IMR-90 (cell line): ENCODE results near the gene RPN1.

Source experiments
- BHLHE40 ChIP-seq: fragments of 150-350 bp; IDR thresholded peaks from 2 replicates; pipeline ENCODE4 v1.6.1; 2016; ENCODE audit warnings: mild to moderate bottlenecking, low read depth, low read length
- CEBPB ChIP-seq: IDR thresholded peaks from 2 replicates; pipeline ENCODE4 v1.6.1; 2012; ENCODE audit warnings: low read depth, low read length, improper control_type of control experiment
- POLR2A ChIP-seq: IDR thresholded peaks from 2 replicates; pipeline ENCODE4 v1.6.1; 2012; ENCODE audit warnings: mild to moderate bottlenecking, low read depth, low read length
- RFX5 ChIP-seq: IDR thresholded peaks from 2 replicates; pipeline ENCODE4 v1.8.0; 2012; ENCODE audit warnings: low read depth, mild to moderate bottlenecking, low read length, moderate library complexity
- TF ChIP-seq, protein P1 (sequence below): conservative IDR thresholded peaks from 2 replicates; pipeline ENCODE4 v1.5.1; 2012; ENCODE audit warnings: mild to moderate bottlenecking, low read depth, low read length, improper control_type of control experiment
- TF ChIP-seq, protein P2 (sequence below): fragments of 150-350 bp; IDR thresholded peaks from 2 replicates; pipeline ENCODE4 v1.6.1; 2016; ENCODE audit warnings: low read depth, mild to moderate bottlenecking, low read length, moderate library complexity, borderline replicate concordance

DNA sequence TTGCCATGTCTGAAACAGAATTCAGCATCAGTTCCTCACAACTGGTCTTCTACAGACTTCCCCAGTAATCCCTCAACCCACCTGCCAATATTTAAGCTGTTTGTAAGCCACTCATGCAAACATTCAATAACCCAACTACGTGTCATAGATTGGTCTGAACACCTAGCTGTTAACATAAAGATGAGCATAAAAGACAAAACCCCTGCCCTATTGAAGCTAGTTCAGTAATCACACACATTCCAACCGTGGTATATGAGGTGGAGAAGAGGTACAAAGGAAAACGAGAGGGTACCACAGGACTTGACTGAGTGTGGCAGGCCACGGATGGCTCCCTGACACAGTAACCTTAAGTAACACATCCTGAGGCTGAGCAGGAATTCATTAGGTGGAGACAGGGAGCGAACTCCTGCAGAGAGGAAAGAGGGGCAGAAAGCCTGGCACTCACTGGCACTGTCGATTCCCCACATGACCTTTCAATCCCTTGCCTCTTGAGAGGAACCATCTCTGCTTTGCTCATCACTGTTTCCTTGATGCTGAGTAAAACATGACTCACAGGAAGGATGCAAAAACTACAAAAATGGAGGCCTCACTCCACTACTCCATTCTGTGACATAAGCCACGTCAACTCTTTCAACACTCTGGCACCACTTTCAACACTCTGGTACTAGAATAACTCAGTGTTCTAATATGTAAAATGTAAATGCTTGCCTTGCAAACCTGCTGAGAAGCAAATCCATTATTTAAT is 31.3 kb downstream of the RPN1 start:
- TF ChIP-seq CEBPB (peak; percentile 96), BHLHE40 (no peak), POLR2A (no peak), RFX5 (no peak)
- TF ChIP-seq, protein P1, sequence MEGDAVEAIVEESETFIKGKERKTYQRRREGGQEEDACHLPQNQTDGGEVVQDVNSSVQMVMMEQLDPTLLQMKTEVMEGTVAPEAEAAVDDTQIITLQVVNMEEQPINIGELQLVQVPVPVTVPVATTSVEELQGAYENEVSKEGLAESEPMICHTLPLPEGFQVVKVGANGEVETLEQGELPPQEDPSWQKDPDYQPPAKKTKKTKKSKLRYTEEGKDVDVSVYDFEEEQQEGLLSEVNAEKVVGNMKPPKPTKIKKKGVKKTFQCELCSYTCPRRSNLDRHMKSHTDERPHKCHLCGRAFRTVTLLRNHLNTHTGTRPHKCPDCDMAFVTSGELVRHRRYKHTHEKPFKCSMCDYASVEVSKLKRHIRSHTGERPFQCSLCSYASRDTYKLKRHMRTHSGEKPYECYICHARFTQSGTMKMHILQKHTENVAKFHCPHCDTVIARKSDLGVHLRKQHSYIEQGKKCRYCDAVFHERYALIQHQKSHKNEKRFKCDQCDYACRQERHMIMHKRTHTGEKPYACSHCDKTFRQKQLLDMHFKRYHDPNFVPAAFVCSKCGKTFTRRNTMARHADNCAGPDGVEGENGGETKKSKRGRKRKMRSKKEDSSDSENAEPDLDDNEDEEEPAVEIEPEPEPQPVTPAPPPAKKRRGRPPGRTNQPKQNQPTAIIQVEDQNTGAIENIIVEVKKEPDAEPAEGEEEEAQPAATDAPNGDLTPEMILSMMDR = no peak
- TF ChIP-seq, protein P2, sequence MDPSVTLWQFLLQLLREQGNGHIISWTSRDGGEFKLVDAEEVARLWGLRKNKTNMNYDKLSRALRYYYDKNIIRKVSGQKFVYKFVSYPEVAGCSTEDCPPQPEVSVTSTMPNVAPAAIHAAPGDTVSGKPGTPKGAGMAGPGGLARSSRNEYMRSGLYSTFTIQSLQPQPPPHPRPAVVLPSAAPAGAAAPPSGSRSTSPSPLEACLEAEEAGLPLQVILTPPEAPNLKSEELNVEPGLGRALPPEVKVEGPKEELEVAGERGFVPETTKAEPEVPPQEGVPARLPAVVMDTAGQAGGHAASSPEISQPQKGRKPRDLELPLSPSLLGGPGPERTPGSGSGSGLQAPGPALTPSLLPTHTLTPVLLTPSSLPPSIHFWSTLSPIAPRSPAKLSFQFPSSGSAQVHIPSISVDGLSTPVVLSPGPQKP = no peak
